ENCODE results near the gene ZNF747.
"Not testable (repeated sequence)": the region's sequence is repeated elsewhere in the genome, so short reads cannot be mapped to it uniquely, and the experiment has no call there.

ZNF747 gene

GRCh38 chr16:30557707-30557956 lies 23.0 kb upstream of the ZNF747 start:
- no peak for DNase-seq

GRCh38 chr16:30556125-30556473 lies 21.4 kb upstream of the ZNF747 start:
- DNase-seq: no peak

GRCh38 chr16:30555315-30556124 lies 20.9 kb upstream of the ZNF747 start:
- no peak for DNase-seq

GRCh38 chr16:30554557-30555314 lies 20.1 kb upstream of the ZNF747 start:
- DNase-seq: no peak

- no peak for DNase-seq
These were observed 18.8 kb upstream of the ZNF747 start for GRCh38 chr16:30553393-30553899.

- DNase-seq: no peak
These were observed 18.3 kb upstream of the ZNF747 start for GRCh38 chr16:30552956-30553355.

GRCh38 chr16:30551781-30552180 lies 17.1 kb upstream of the ZNF747 start:
- peak; percentile 50 to 51 for DNase-seq

- no peak for DNase-seq
These were observed 14.0 kb upstream of the ZNF747 start for GRCh38 chr16:30548416-30549253.

GRCh38 chr16:30546115-30546514 lies 11.5 kb upstream of the ZNF747 start:
- no peak for DNase-seq

GRCh38 chr16:30543067-30543466 lies 8.4 kb upstream of the ZNF747 start:
- DNase-seq: no peak

- no peak for DNase-seq
These were observed 7.1 kb upstream of the ZNF747 start for GRCh38 chr16:30541502-30542329.

- DNase-seq: not testable (repeated sequence)
These were observed 6.3 kb upstream of the ZNF747 start for GRCh38 chr16:30540916-30541464.

- not testable (repeated sequence) for DNase-seq
These were observed 5.4 kb upstream of the ZNF747 start for GRCh38 chr16:30539986-30540526.

GRCh38 chr16:30539000-30539964 lies 4.6 kb upstream of the ZNF747 start:
- DNase-seq: no peak

GRCh38 chr16:30536391-30537024 lies 1.9 kb upstream of the ZNF747 start:
- not testable (repeated sequence) for DNase-seq

- DNase-seq: peak; percentile 53 to 57
These were observed 1.1 kb upstream of the ZNF747 start for GRCh38 chr16:30535777-30536190.

- no peak for DNase-seq
These were observed 583 bp upstream of the ZNF747 start for GRCh38 chr16:30535106-30535776.

- DNase-seq: no peak
These were observed 800 bp downstream of the ZNF747 start for GRCh38 chr16:30533748-30534367.

- no peak for DNase-seq
These were observed 1.5 kb downstream of the ZNF747 start for GRCh38 chr16:30533146-30533522.
